Muscle of arm (tissue), 14 donors: ENCODE data around the gene NSUN7. TPM values are rescaled to one million over a fixed set of nuclear protein-coding genes. Genes with fewer than 3 reads are reported as not detected.
"Not testable (repeated sequence)": the region's sequence is repeated elsewhere in the genome, so short reads cannot be mapped to it uniquely, and the experiment has no call there.

Source experiments
- DNase-seq: peaks from one replicate; pipeline ENCODE4 v3.0.0-alpha.2; 2013
- long read RNA-seq, 11 donors: transcript quantifications; one replicate each; lab custom pipeline, GENCODE V29; 2026
- polyA plus RNA-seq, 12 donors: library from polyadenylated mRNA; unstranded; fragments of 120-200 nt; gene quantifications; one replicate each; pipeline ENCODE4 v1.2.1, GENCODE V29; 2013; ENCODE audit not compliant: insufficient read length in 12 of 12

Gene NSUN7
- polyA plus RNA-seq = 1 to 10 TPM in 6 of 12 donors, under 1 TPM in 4, not detected in 2; 0.54 to 4.4 (median 1.2) TPM
- long read RNA-seq, donor 1, partial matches to known transcripts = 6 of 8 reads
- long read RNA-seq, donor 1, other reads (novel, unspliced or antisense) = 0 of 8 reads
- long read RNA-seq, donor 2 = 0 reads
- long read RNA-seq, donor 3 = 0 reads
- long read RNA-seq, donor 4 = 0 reads
- long read RNA-seq, donor 5, partial matches to known transcripts = 0 of 1 reads
- long read RNA-seq, donor 5, other reads (novel, unspliced or antisense) = 0 of 1 reads
- long read RNA-seq, donor 6 = 0 reads
- long read RNA-seq, donor 7 = 0 reads
- long read RNA-seq, donor 8 = 0 reads
- long read RNA-seq, donor 9 = 0 reads
- long read RNA-seq, donor 10, partial matches to known transcripts = 0 of 1 reads
- long read RNA-seq, donor 10, other reads (novel, unspliced or antisense) = 0 of 1 reads
- long read RNA-seq, donor 11 = 0 reads

- peak; percentile 29 for DNase-seq
These were observed at the start of gene NSUN7 for GRCh38 chr4:40749717-40750460. Gene NSUN7 (plus strand): TSS chr4:40749955. CDS start chr4:40750694, 739 bp downstream.

DNA sequence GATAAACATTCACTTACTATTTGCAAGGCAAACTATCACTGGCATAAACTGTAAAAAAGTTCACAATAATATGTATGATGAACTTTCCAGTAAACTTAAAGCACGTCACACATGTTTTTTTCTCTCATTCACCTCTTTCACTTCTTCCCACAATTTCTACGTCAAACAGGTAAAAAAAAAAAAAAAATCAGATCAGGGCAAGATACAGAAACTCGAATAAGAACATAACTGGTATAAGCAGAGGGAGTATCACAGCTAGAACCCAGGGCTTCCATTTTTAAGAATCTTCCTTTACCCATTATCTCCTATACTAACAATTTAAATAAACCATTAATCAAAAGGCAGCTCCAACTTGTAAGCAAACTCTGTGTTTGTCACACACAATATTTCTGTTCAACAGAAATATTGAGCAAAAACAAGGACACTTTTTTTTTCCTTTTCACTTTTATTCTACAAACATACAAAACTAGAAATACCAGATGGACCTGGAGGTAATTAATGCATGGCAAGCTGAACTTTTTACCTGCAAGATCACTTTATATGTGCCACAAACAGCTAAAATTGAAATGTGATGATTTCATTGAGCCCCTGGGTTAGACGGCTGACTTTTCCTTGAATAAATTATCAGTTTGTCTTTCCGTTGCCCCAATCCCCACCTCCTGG lies 47.5 kb upstream of the NSUN7 start:
- DNase-seq = no peak

- no peak for DNase-seq
These were observed 47.0 kb upstream of the NSUN7 start for GRCh38 chr4:40702800-40703151.

DNA sequence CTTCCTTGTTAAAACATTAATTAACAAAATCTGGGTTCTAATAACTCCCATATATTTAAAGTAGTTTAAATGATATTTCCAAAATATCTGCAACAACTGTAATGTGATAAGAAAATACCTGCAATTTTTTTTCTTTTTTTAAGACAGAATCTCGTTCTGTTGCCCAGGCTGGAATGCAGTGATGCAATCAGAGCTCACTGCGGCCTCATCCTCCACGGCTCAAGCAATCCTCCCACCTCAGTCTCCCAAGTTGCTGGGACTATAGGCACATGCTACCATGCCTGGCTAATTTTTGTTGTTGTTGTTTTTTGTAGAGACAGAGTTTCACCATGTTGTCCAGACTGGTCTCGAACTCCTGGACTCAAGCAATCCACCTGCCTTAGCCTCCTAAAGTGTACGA lies 45.7 kb upstream of the NSUN7 start:
- DNase-seq = no peak

GRCh38 chr4:40710484-40711254 lies 39.1 kb upstream of the NSUN7 start:
- no peak for DNase-seq

GRCh38 chr4:40713001-40713400 lies 36.8 kb upstream of the NSUN7 start:
- DNase-seq = not testable (repeated sequence)

GRCh38 chr4:40713798-40714197 lies 36.0 kb upstream of the NSUN7 start:
- no peak for DNase-seq

GRCh38 chr4:40718586-40718985 lies 31.2 kb upstream of the NSUN7 start:
- no peak for DNase-seq

GRCh38 chr4:40719008-40719623 lies 30.6 kb upstream of the NSUN7 start:
- DNase-seq = no peak

- DNase-seq = no peak
These were observed 29.4 kb upstream of the NSUN7 start for GRCh38 chr4:40720351-40720750.

DNA sequence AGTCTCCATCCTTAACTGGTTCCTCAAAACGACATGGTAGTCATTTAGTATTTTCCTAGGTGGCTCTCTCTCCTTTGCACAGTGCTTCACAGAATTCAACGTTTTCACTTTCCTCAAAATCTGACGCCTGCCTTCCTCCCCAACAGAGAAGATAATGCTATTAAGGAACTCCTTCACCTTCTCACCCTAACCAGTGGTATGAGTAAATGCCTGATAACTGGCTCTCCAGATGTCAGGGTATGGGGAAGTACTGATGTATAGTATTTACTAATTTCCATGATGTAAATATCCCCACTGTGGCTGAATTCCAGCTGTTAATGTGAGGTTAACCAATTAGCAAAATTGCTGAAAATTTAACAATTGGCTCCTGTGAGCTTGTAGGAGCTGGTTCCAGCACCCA lies 28.8 kb upstream of the NSUN7 start:
- no peak for DNase-seq

DNA sequence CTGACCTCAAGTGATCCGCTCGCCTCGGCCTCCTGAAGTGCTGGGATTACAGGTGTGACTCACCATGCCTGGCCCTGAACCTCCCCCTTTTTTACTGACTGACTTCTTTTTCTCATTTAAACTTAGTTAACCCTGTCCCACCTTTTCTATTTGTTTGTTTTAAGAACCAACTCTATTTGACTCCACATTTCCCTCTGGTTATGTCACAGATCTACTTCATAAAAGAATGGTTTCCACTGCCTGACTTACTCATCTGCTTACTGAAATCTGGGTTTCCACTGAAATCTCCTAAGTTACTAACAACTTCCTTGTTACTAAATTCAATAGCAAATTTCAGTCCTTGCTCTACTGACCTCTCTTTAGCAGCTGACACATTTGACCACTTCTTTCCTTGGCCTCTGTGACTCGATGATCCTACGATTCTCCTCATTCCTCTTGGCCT lies 28.0 kb upstream of the NSUN7 start:
- no peak for DNase-seq

DNA sequence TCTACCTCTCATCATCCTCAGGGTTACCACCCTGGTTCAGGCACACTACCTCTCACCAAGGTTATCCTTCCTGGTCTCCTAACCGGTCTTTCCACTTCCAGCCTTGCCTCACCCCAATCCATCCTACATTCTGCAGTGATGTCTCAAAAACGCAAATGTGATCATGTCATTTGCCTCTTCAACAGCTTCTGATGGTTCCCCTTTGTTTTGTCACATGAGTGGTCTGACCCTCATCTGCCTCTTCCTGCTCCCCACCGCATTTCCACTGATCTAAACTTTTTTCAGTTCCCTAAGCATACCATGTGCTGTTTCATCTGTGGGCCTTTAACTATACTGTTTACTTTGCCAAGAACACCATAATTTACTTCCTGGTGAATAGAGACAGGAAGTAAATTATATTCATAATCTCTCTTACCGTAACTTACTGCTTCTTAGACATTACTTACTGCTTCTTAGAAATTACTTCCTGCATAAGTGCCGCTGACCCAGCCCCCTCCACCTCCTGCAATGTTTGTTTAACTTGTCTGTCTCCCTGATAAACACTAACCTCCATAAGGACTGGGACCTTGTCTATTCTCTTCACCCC lies 27.1 kb upstream of the NSUN7 start:
- no peak for DNase-seq

- DNase-seq = no peak
These were observed 26.0 kb upstream of the NSUN7 start for GRCh38 chr4:40723728-40724127.

- DNase-seq = no peak
These were observed 21.4 kb upstream of the NSUN7 start for GRCh38 chr4:40728333-40728732.

DNA sequence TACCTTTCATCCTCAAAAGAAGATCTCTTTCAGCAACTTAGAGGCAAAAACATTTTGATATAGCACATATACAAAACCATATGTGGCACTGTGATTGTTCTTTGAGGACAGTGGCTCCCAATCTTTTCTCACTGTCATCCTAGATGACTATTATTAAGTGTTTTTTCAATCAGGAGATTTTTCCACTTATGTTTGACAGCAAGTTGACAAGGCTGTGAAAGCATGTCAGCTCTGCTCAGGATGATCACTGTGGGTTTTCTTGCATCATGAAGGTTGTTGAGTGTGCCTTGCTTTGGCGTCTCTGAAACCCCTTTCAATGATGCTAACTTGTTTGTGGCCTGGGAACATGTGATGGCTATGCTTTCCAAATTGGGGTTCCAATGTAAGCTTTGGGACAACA lies 20.2 kb upstream of the NSUN7 start:
- DNase-seq = no peak

- DNase-seq = no peak
These were observed 19.6 kb upstream of the NSUN7 start for GRCh38 chr4:40730091-40730679.

- no peak for DNase-seq
These were observed 18.4 kb upstream of the NSUN7 start for GRCh38 chr4:40731361-40731760.

- DNase-seq = peak; percentile 28
These were observed 17.9 kb upstream of the NSUN7 start for GRCh38 chr4:40731792-40732245.

DNA sequence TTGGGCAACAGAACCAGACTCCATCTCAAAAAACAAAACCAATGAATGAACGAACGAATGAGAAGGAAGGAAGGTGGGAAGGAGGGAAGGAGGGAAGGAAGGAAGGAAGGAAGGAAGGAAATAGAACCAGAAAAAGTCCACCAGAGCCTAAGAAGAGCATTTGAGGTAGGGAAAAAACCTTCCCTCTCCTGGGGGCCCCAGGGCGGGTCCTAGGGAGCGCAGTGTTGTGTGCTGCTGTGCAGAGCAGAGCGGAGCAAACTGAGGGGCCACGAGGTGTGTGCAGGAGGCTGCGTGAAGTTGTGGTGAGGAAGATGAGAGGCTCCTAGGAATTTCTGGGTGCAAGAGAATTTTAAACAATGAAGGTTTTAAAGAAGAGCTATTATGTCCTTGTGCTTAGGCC lies 16.0 kb upstream of the NSUN7 start:
- DNase-seq = no peak
